HUES64 (cell line): ENCODE measurements around the gene GPR180.

ENCODE experiments used
- H3K27ac ChIP-seq: 2 replicates; pipeline ENCODE4 v1.7.0; 2013; ENCODE audit warnings: low read depth, low read length, inconsistent platforms
- H3K27me3 ChIP-seq: 2 replicates; pipeline ENCODE4 v1.6.1; 2013; ENCODE audit warnings: mild to moderate bottlenecking, low read length; ENCODE audit not compliant: insufficient read depth
- H3K36me3 ChIP-seq: 2 replicates; pipeline ENCODE4 v1.6.1; 2013; ENCODE audit warnings: mild to moderate bottlenecking, low read length; ENCODE audit not compliant: insufficient read depth
- H3K4me1 ChIP-seq: 2 replicates; pipeline ENCODE4 v1.6.1; 2013; ENCODE audit warnings: mild to moderate bottlenecking, low read length, moderate library complexity; ENCODE audit not compliant: insufficient read depth
- H3K4me3 ChIP-seq: 2 replicates; pipeline ENCODE4 v1.5.1; 2013; ENCODE audit warnings: mild to moderate bottlenecking, low read length, moderate library complexity
- H3K9ac ChIP-seq: 2 replicates; pipeline ENCODE4 v1.6.1; 2013; ENCODE audit warnings: mild to moderate bottlenecking, low read depth, low read length
- H3K9me3 ChIP-seq: 2 replicates; pipeline ENCODE4 v1.6.1; 2013; ENCODE audit warnings: low read depth, low read length; ENCODE audit not compliant: insufficient read depth
- WGBS: fragments of 150-250, 120-280 bp; methylation state at CpG from one replicate; pipeline ENCODE4 v1.1.7; 2013; ENCODE audit warnings: missing lambda C conversion rate; 5-methylcytosine and 5-hydroxymethylcytosine counted together

Gene GPR180

DNA sequence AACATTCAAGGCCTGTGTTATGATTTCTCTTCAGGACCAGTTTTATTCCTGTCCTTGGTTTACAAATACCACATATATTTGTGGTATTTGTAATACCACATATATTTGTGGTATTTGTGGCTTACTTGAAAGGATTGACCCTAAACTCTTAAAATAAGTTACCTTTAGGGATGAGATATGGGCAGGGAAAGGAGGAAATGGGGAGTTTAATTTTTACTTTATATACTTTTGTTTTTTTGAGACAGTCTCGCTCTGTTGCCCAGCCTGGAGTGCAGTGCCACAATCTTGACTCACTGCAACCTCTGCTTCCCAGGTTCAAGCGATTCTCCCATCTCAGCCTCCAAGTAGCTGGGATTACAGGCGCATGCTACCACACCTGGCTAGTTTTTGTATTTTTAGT is 3.4 kb upstream of the GPR180 start:
- no peak overlapping the region for H3K27ac ChIP-seq
- WGBS: 95% methylated on average over 3 of the region's 3 CpGs
- peaks cover 4% of the 10 kb centered on the region; the same call in 1 of the 2 replicates for H3K9me3 ChIP-seq

DNA sequence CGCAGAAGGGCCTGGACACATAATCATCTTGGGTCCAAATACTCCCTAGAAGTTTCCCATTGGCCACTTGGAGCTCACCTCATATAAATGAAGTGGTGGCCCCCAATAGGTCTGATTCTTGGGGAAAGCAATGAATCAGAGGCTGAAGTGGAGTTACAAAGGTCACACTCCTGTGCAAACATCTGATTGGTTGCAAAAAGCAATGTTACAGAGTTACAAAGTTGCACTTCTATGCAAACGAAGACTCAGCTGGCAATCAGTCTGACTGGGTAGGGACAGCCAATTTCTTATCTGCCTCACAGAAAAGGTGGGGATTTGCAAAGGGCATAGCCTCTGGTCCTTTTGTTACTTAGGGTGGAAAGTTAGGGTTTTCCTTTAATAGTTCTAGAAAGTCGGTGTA is 1.8 kb upstream of the GPR180 start:
- Histone ChIP-seq H3K36me3 (no peaks in the 10 kb centered on the region), H3K9me3 (peaks cover 4% of the 10 kb centered on the region; the same call in 1 of the 2 replicates), H3K27ac (no peak overlapping the region), H3K27me3 (peaks cover 13% of the 10 kb centered on the region), H3K9ac (no peak overlapping the region), H3K4me1 (peaks cover 9% of the 10 kb centered on the region), H3K4me3 (no peak overlapping the region)
- 93% methylated on average over 3 of the region's 3 CpGs for WGBS

More for the DNA sequence above, 3.4 kb upstream of the GPR180 start:
- H3K9ac ChIP-seq: no peak overlapping the region
- H3K36me3 ChIP-seq: peaks cover 8% of the 10 kb centered on the region
- H3K27me3 ChIP-seq: peaks cover 13% of the 10 kb centered on the region
- H3K4me1 ChIP-seq: peaks cover 12% of the 10 kb centered on the region
- H3K4me3 ChIP-seq: no peak overlapping the region

DNA sequence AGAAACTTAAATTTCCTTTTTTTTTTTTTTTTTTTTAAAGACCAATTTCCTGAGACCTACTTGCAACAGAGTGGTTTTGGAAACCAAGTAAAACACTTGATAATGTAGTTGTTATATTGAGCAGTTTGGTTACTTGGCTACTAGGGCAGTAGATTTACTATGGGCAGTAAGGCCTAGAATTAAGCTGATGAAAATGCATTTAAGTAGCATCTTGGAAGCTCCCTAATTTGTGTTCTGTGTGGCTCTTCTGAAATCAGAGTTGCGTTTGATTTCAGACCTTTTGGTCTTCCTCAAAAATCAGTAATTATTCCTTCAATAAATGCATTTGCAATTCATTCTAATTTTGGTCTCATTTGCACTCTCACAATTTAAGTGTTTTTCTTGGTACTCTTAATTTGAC is 810 bp downstream of the GPR180 start:
- H3K9ac ChIP-seq: peak overlapping the region; percentile 87; the same call in 1 of the 2 replicates
- no peak overlapping the region for H3K27ac ChIP-seq
- WGBS: 80% methylated on average over 1 of the region's 1 CpG

DNA sequence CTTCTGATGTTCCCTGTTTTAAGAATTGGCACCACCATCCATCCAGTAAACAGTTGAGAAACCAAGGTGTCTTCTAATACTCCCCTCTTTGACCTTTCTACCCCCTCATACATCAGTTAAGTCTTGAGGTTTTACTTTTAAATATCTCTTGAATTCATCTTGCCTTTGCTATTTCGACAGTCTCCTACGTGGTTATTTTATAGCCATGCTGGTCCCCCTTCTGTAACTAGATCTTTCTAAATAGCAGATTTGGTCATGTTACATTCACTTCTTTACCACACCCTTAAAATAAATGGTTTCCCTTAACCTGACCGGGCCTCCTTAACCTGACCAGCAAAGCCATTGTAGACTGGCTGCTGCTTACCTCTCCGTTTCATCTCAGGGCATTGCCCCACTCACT is 5.4 kb downstream of the GPR180 start:
- 90% methylated on average over 4 of the region's 4 CpGs for WGBS
- Histone ChIP-seq H3K4me1 (peaks cover 4% of the 10 kb centered on the region), H3K27me3 (no peaks in the 10 kb centered on the region), H3K36me3 (peaks cover 67% of the 10 kb centered on the region), H3K27ac (no peak overlapping the region), H3K4me3 (no peak overlapping the region), H3K9ac (no peak overlapping the region), H3K9me3 (no peaks in the 10 kb centered on the region)

More for the DNA sequence above, 810 bp downstream of the GPR180 start:
- H3K4me3 ChIP-seq: peak overlapping the region; percentile 92
- H3K36me3 ChIP-seq: peaks cover 23% of the 10 kb centered on the region
- H3K9me3 ChIP-seq: peaks cover 4% of the 10 kb centered on the region; the same call in 1 of the 2 replicates
- peaks cover 4% of the 10 kb centered on the region for H3K4me1 ChIP-seq
- H3K27me3 ChIP-seq: peaks cover 13% of the 10 kb centered on the region

DNA sequence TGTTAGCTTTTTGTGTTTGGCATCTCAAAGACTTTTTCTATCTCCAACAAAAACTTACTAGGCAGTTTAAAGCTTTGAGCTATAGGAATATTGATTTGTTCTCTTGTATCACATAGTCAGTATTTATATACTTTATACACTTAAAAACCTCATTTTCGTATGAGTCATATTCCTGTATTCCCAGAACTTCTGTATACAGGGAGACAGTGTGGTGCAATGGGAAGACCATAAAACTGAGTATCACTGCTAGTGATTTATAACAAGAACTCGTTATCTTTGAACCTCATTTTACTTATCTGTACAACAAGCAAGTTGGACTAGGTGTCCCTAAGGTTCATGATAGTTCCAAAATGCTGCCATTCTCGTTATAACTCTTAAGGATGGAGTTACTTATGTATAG is 6.3 kb downstream of the GPR180 start:
- Histone ChIP-seq H3K9ac (no peak overlapping the region), H3K4me3 (no peak overlapping the region), H3K27me3 (no peaks in the 10 kb centered on the region), H3K9me3 (no peaks in the 10 kb centered on the region), H3K36me3 (peaks cover 76% of the 10 kb centered on the region), H3K27ac (no peak overlapping the region), H3K4me1 (peaks cover 2% of the 10 kb centered on the region)
- WGBS: 100% methylated on average over 2 of the region's 3 CpGs

DNA sequence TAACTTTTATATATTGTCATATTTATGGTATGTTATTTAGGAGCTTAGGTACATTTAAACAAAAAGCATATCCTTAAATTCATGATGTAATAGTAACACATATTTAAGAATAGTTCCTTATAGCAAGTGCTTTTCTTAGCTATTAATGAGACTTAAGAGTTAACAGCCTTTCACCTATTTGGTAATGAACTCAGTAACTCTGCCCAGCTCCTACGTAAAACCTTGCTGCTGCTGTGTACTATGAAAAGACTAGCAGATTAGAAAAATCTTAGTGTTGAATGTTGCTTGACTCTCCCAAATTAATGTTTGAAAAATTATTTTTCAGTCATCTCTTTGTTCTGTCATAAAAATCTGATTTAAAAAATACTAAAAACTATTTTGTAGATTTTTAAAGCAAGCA is 6.9 kb downstream of the GPR180 start:
- WGBS: 89% methylated on average over 1 of the region's 1 CpG
- no peak overlapping the region for H3K9ac ChIP-seq
- no peaks in the 10 kb centered on the region for H3K9me3 ChIP-seq
- no peaks in the 10 kb centered on the region for H3K4me1 ChIP-seq
- H3K27me3 ChIP-seq: no peaks in the 10 kb centered on the region
- no peak overlapping the region for H3K4me3 ChIP-seq
- peaks cover 82% of the 10 kb centered on the region for H3K36me3 ChIP-seq
- no peak overlapping the region for H3K27ac ChIP-seq

DNA sequence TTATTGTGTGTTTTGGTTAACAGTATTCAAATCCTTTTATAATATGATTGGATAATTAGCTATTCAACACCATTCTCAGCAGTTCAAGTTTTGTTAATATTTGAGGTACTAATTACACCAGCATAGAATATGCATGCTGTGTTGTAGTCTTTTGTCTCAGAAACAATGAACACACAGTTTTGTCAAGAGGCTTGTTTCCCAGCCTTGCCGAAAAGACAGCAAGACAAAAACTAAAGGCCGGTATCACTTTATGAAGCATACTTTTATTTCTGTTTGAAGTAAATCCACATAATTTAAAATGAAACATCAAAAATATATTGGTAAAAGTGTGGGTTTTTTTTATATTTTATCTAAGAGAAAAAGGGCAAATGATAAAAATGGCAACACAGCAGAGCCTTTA is 7.5 kb downstream of the GPR180 start:
- WGBS: 100% methylated on average over 2 of the region's 2 CpGs

DNA sequence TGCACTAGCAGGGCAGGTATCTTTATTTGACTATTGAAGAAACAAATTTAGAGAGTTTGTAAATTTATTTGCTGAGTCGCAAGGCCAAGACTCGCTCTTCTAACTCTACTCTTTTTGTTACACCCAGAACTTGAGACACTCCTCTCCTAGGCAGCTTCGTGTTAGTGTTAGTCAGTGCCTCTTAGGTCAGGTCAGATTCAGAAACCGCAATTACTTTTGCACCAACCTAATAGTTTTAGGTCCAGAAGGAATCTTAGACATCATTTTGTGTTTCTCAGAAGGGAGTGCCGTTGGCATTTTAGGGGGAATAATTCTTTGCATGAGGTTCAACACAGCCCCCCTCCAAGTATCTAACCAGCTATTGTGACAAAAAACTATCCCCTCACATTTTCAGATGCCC is 8.8 kb downstream of the GPR180 start:
- Histone ChIP-seq H3K4me1 (no peaks in the 10 kb centered on the region), H3K36me3 (peaks cover 93% of the 10 kb centered on the region), H3K27ac (no peak overlapping the region), H3K27me3 (no peaks in the 10 kb centered on the region), H3K9me3 (no peaks in the 10 kb centered on the region), H3K4me3 (no peak overlapping the region), H3K9ac (no peak overlapping the region)
- WGBS: 97% methylated on average over 5 of the region's 5 CpGs

More for the DNA sequence above, 7.5 kb downstream of the GPR180 start:
- no peaks in the 10 kb centered on the region for H3K4me1 ChIP-seq
- no peaks in the 10 kb centered on the region for H3K9me3 ChIP-seq
- no peak overlapping the region for H3K9ac ChIP-seq
- peaks cover 86% of the 10 kb centered on the region for H3K36me3 ChIP-seq
- H3K27me3 ChIP-seq: no peaks in the 10 kb centered on the region
- H3K27ac ChIP-seq: no peak overlapping the region
- no peak overlapping the region for H3K4me3 ChIP-seq

DNA sequence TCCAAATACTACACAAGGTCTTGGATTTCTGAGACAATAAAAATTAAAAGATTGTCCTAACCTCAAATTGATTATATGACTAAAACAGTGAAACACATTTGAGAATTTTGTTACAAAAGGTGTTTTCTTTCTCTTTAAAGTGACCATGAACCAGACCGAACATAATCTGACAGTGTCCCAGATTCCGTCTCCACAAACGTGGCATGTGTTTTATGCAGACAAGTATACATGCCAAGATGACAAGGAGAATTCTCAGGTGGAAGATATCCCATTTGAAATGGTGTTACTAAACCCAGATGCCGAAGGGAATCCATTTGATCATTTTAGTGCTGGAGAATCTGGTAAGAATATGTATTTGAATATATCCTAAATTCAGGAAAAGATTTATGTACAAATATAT is 10.4 kb downstream of the GPR180 start:
- H3K36me3 ChIP-seq: peaks cover 81% of the 10 kb centered on the region
- no peak overlapping the region for H3K9ac ChIP-seq
- no peak overlapping the region for H3K27ac ChIP-seq
- 86% methylated on average over 4 of the region's 4 CpGs for WGBS
- H3K27me3 ChIP-seq: no peaks in the 10 kb centered on the region
- no peak overlapping the region for H3K4me3 ChIP-seq
- no peaks in the 10 kb centered on the region for H3K9me3 ChIP-seq
- H3K4me1 ChIP-seq: no peaks in the 10 kb centered on the region

DNA sequence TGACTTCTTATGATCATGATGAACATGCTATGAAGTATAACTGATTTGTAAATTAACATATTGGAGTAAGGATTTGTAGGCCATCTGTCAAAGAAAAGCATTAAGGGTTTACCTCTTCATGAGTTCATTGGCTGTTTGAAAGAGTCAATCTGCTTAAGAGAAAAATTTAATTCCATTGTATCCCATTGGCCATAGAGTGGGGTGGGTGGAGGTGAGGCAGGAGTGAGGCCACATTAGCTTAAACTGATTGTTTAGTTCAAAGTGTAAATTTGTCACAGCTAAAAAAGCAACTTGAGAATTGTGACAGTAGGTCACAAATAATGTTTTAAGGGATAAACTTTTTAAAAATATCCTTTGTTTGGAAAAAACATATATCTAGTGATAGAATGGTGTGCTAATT is 11.4 kb downstream of the GPR180 start:
- Histone ChIP-seq H3K4me3 (no peak overlapping the region), H3K9me3 (no peaks in the 10 kb centered on the region), H3K27ac (no peak overlapping the region), H3K27me3 (no peaks in the 10 kb centered on the region), H3K9ac (no peak overlapping the region), H3K4me1 (no peaks in the 10 kb centered on the region), H3K36me3 (peaks cover 72% of the 10 kb centered on the region)

DNA sequence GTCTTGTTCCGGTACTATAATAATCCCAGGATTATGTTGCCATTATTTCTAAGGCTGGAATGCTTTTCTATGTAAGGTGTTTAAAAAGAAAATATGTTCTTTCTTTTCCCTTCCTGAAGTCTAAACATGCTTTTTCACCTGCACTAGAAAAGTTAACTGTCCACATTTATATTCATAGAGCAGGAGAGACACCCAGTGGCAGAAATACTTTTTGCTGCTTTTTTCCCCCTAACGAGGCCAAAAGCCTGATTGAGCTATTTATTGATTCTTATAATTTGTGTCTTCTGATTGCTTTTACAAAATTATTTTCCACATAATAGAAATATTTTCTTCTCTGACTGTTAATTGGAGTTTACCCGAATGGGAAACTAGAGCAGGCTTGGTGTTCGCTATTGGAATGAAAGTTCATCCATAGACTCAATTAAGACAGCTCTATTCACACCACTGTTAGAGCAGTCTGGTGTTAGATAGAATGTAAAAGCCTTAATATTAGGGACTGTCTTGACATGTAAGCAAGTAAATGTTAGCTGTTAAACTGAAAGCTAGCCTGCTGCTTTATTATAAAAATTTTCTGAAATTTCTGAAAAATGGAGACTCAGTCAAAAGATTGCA is 15.8 kb downstream of the GPR180 start:
- Histone ChIP-seq H3K27ac (no peak overlapping the region), H3K4me3 (no peak overlapping the region), H3K36me3 (peaks cover 57% of the 10 kb centered on the region), H3K9me3 (no peaks in the 10 kb centered on the region), H3K27me3 (no peaks in the 10 kb centered on the region), H3K9ac (no peak overlapping the region), H3K4me1 (no peaks in the 10 kb centered on the region)
- WGBS: 80% methylated on average over 1 of the region's 4 CpGs
